ENCODE data around the gene ADD2.
A peak's percentile ranks its signal among the peaks of the same experiment; 100 is the strongest.

ADD2 gene

GRCh38 chr2:70752396-70752795 is 15.6 kb downstream of the ADD2 start:
- Mint-ChIP-seq H3K4me3 (no peak overlapping the region), H3K36me3 (ENCODE audit: low read depth) (no peaks in the 10 kb centered on the region), H3K9me3 (no peaks in the 10 kb centered on the region), H3K4me1 (peaks cover 3% of the 10 kb centered on the region), H3K27ac (no peak overlapping the region), H3K27me3 (ENCODE audit: low read depth) (peaks cover 17% of the 10 kb centered on the region)
- TF ChIP-seq CTCF (IDR thresholded peaks at IDR 0.05; ENCODE audit: unreplicated experiment in 3 of 3), result no peak

- Mint-ChIP-seq H3K9me3 (no peaks in the 10 kb centered on the region), H3K4me3 (no peak overlapping the region), H3K36me3 (ENCODE audit: low read depth) (no peaks in the 10 kb centered on the region), H3K27ac (no peak overlapping the region), H3K27me3 (ENCODE audit: low read depth) (peaks cover 16% of the 10 kb centered on the region), H3K4me1 (peaks cover 4% of the 10 kb centered on the region)
- no peak for TF ChIP-seq CTCF (IDR thresholded peaks at IDR 0.05; ENCODE audit: unreplicated experiment in 3 of 3)
Observed at GRCh38 chr2:70751881-70752280, 16.1 kb downstream of the ADD2 start.

GRCh38 chr2:70750320-70750719 is 17.7 kb downstream of the ADD2 start:
- Mint-ChIP-seq H3K4me3 (no peak overlapping the region), H3K4me1 (peaks cover 14% of the 10 kb centered on the region), H3K36me3 (ENCODE audit: low read depth) (no peaks in the 10 kb centered on the region), H3K9me3 (no peaks in the 10 kb centered on the region), H3K27me3 (ENCODE audit: low read depth) (peaks cover 13% of the 10 kb centered on the region), H3K27ac (no peak overlapping the region)
- TF ChIP-seq CTCF (IDR thresholded peaks at IDR 0.05; ENCODE audit: unreplicated experiment in 3 of 3), result no peak

GRCh38 chr2:70748002-70748784 is 19.8 kb downstream of the ADD2 start:
- no peak for TF ChIP-seq CTCF (IDR thresholded peaks at IDR 0.05; ENCODE audit: unreplicated experiment in 3 of 3)
- H3K9me3 Mint-ChIP-seq, result no peaks in the 10 kb centered on the region
- H3K27me3 Mint-ChIP-seq (ENCODE audit: low read depth), result peaks cover 13% of the 10 kb centered on the region
- no peak overlapping the region for H3K27ac Mint-ChIP-seq
- H3K4me1 Mint-ChIP-seq, result peaks cover 19% of the 10 kb centered on the region
- H3K36me3 Mint-ChIP-seq (ENCODE audit: low read depth), result no peaks in the 10 kb centered on the region
- H3K4me3 Mint-ChIP-seq, result no peak overlapping the region

GRCh38 chr2:70747284-70747683 is 20.7 kb downstream of the ADD2 start:
- Mint-ChIP-seq H3K4me3 (no peak overlapping the region), H3K4me1 (peaks cover 19% of the 10 kb centered on the region), H3K27me3 (ENCODE audit: low read depth) (peaks cover 13% of the 10 kb centered on the region), H3K9me3 (no peaks in the 10 kb centered on the region), H3K36me3 (ENCODE audit: low read depth) (no peaks in the 10 kb centered on the region), H3K27ac (peak overlapping the region in 1 of 3 experiments; percentile 23)
- no peak for TF ChIP-seq CTCF (IDR thresholded peaks at IDR 0.05; ENCODE audit: unreplicated experiment in 3 of 3)

Data from nephron (organoid).